ENCODE results near the gene MALAT1.
"Not testable (repeated sequence)": the region's sequence is repeated elsewhere in the genome, so short reads cannot be mapped to it uniquely, and the experiment has no call there.

The MALAT1 gene

DNA sequence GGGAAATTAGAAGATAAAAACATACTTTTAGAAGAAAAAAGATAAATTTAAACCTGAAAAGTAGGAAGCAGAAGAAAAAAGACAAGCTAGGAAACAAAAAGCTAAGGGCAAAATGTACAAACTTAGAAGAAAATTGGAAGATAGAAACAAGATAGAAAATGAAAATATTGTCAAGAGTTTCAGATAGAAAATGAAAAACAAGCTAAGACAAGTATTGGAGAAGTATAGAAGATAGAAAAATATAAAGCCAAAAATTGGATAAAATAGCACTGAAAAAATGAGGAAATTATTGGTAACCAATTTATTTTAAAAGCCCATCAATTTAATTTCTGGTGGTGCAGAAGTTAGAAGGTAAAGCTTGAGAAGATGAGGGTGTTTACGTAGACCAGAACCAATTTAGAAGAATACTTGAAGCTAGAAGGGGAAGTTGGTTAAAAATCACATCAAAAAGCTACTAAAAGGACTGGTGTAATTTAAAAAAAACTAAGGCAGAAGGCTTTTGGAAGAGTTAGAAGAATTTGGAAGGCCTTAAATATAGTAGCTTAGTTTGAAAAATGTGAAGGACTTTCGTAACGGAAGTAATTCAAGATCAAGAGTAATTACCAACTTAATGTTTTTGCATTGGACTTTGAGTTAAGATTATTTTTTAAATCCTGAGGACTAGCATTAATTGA is 1.0 kb downstream of the MALAT1 start:
- no peak for DNase-seq

DNA sequence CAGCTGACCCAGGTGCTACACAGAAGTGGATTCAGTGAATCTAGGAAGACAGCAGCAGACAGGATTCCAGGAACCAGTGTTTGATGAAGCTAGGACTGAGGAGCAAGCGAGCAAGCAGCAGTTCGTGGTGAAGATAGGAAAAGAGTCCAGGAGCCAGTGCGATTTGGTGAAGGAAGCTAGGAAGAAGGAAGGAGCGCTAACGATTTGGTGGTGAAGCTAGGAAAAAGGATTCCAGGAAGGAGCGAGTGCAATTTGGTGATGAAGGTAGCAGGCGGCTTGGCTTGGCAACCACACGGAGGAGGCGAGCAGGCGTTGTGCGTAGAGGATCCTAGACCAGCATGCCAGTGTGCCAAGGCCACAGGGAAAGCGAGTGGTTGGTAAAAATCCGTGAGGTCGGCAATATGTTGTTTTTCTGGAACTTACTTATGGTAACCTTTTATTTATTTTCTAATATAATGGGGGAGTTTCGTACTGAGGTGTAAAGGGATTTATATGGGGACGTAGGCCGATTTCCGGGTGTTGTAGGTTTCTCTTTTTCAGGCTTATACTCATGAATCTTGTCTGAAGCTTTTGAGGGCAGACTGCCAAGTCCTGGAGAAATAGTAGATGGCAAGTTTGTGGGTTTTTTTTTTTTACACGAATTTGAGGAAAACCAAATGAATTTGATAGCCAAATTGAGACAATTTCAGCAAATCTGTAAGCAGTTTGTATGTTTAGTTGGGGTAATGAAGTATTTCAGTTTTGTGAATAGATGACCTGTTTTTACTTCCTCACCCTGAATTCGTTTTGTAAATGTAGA is 1.7 kb downstream of the MALAT1 start:
- no peak for DNase-seq

DNA sequence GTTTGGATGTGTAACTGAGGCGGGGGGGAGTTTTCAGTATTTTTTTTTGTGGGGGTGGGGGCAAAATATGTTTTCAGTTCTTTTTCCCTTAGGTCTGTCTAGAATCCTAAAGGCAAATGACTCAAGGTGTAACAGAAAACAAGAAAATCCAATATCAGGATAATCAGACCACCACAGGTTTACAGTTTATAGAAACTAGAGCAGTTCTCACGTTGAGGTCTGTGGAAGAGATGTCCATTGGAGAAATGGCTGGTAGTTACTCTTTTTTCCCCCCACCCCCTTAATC is 2.3 kb downstream of the MALAT1 start:
- DNase-seq, result no peak

DNA sequence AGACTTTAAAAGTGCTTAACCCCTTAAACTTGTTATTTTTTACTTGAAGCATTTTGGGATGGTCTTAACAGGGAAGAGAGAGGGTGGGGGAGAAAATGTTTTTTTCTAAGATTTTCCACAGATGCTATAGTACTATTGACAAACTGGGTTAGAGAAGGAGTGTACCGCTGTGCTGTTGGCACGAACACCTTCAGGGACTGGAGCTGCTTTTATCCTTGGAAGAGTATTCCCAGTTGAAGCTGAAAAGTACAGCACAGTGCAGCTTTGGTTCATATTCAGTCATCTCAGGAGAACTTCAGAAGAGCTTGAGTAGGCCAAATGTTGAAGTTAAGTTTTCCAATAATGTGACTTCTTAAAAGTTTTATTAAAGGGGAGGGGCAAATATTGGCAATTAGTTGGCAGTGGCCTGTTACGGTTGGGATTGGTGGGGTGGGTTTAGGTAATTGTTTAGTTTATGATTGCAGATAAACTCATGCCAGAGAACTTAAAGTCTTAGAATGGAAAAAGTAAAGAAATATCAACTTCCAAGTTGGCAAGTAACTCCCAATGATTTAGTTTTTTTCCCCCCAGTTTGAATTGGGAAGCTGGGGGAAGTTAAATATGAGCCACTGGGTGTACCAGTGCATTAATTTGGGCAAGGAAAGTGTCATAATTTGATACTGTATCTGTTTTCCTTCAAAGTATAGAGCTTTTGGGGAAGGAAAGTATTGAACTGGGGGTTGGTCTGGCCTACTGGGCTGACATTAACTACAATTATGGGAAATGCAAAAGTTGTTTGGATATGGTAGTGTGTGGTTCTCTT is 2.8 kb downstream of the MALAT1 start:
- no peak for DNase-seq

DNA sequence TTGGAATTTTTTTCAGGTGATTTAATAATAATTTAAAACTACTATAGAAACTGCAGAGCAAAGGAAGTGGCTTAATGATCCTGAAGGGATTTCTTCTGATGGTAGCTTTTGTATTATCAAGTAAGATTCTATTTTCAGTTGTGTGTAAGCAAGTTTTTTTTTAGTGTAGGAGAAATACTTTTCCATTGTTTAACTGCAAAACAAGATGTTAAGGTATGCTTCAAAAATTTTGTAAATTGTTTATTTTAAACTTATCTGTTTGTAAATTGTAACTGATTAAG is 3.4 kb downstream of the MALAT1 start:
- no peak for DNase-seq

DNA sequence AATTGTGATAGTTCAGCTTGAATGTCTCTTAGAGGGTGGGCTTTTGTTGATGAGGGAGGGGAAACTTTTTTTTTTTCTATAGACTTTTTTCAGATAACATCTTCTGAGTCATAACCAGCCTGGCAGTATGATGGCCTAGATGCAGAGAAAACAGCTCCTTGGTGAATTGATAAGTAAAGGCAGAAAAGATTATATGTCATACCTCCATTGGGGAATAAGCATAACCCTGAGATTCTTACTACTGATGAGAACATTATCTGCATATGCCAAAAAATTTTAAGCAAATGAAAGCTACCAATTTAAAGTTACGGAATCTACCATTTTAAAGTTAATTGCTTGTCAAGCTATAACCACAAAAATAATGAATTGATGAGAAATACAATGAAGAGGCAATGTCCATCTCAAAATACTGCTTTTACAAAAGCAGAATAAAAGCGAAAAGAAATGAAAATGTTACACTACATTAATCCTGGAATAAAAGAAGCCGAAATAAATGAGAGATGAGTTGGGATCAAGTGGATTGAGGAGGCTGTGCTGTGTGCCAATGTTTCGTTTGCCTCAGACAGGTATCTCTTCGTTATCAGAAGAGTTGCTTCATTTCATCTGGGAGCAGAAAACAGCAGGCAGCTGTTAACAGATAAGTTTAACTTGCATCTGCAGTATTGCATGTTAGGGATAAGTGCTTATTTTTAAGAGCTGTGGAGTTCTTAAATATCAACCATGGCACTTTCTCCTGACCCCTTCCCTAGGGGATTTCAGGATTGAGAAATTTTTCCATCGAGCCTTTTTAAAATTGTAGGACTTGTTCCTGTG is 3.9 kb downstream of the MALAT1 start:
- no peak for DNase-seq

DNA sequence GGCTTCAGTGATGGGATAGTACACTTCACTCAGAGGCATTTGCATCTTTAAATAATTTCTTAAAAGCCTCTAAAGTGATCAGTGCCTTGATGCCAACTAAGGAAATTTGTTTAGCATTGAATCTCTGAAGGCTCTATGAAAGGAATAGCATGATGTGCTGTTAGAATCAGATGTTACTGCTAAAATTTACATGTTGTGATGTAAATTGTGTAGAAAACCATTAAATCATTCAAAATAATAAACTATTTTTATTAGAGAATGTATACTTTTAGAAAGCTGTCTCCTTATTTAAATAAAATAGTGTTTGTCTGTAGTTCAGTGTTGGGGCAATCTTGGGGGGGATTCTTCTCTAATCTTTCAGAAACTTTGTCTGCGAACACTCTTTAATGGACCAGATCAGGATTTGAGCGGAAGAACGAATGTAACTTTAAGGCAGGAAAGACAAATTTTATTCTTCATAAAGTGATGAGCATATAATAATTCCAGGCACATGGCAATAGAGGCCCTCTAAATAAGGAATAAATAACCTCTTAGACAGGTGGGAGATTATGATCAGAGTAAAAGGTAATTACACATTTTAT is 4.6 kb downstream of the MALAT1 start:
- DNase-seq, result no peak

DNA sequence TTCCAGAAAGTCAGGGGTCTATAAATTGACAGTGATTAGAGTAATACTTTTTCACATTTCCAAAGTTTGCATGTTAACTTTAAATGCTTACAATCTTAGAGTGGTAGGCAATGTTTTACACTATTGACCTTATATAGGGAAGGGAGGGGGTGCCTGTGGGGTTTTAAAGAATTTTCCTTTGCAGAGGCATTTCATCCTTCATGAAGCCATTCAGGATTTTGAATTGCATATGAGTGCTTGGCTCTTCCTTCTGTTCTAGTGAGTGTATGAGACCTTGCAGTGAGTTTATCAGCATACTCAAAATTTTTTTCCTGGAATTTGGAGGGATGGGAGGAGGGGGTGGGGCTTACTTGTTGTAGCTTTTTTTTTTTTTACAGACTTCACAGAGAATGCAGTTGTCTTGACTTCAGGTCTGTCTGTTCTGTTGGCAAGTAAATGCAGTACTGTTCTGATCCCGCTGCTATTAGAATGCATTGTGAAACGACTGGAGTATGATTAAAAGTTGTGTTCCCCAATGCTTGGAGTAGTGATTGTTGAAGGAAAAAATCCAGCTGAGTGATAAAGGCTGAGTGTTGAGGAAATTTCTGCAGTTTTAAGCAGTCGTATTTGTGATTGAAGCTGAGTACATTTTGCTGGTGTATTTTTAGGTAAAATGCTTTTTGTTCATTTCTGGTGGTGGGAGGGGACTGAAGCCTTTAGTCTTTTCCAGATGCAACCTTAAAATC is 5.3 kb downstream of the MALAT1 start:
- no peak for DNase-seq

DNA sequence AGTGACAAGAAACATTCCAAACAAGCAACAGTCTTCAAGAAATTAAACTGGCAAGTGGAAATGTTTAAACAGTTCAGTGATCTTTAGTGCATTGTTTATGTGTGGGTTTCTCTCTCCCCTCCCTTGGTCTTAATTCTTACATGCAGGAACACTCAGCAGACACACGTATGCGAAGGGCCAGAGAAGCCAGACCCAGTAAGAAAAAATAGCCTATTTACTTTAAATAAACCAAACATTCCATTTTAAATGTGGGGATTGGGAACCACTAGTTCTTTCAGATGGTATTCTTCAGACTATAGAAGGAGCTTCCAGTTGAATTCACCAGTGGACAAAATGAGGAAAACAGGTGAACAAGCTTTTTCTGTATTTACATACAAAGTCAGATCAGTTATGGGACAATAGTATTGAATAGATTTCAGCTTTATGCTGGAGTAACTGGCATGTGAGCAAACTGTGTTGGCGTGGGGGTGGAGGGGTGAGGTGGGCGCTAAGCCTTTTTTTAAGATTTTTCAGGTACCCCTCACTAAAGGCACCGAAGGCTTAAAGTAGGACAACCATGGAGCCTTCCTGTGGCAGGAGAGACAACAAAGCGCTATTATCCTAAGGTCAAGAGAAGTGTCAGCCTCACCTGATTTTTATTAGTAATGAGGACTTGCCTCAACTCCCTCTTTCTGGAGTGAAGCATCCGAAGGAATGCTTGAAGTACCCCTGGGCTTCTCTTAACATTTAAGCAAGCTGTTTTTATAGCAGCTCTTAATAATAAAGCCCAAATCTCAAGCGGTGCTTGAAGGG is 6.0 kb downstream of the MALAT1 start:
- DNase-seq, result no peak

DNA sequence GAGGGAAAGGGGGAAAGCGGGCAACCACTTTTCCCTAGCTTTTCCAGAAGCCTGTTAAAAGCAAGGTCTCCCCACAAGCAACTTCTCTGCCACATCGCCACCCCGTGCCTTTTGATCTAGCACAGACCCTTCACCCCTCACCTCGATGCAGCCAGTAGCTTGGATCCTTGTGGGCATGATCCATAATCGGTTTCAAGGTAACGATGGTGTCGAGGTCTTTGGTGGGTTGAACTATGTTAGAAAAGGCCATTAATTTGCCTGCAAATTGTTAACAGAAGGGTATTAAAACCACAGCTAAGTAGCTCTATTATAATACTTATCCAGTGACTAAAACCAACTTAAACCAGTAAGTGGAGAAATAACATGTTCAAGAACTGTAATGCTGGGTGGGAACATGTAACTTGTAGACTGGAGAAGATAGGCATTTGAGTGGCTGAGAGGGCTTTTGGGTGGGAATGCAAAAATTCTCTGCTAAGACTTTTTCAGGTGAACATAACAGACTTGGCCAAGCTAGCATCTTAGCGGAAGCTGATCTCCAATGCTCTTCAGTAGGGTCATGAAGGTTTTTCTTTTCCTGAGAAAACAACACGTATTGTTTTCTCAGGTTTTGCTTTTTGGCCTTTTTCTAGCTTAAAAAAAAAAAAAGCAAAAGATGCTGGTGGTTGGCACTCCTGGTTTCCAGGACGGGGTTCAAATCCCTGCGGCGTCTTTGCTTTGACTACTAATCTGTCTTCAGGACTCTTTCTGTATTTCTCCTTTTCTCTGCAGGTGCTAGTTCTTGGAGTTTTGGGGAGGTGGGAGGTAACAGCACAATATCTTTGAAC is 6.8 kb downstream of the MALAT1 start:
- DNase-seq, result no peak

DNA sequence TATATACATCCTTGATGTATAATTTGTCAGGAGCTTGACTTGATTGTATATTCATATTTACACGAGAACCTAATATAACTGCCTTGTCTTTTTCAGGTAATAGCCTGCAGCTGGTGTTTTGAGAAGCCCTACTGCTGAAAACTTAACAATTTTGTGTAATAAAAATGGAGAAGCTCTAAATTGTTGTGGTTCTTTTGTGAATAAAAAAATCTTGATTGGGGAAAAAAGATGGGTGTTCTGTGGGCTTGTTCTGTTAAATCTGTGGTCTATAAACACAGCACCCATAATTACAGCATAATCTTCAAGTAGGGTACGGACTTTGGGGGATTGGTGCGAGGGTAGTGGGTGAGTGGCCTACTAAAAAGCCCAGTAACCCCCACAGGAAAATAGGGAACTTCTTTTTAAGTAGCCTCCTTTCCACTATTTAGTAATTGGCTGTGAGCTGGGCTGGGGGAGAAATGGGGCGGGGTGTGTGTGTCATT is 7.5 kb downstream of the MALAT1 start:
- no peak for DNase-seq

DNA sequence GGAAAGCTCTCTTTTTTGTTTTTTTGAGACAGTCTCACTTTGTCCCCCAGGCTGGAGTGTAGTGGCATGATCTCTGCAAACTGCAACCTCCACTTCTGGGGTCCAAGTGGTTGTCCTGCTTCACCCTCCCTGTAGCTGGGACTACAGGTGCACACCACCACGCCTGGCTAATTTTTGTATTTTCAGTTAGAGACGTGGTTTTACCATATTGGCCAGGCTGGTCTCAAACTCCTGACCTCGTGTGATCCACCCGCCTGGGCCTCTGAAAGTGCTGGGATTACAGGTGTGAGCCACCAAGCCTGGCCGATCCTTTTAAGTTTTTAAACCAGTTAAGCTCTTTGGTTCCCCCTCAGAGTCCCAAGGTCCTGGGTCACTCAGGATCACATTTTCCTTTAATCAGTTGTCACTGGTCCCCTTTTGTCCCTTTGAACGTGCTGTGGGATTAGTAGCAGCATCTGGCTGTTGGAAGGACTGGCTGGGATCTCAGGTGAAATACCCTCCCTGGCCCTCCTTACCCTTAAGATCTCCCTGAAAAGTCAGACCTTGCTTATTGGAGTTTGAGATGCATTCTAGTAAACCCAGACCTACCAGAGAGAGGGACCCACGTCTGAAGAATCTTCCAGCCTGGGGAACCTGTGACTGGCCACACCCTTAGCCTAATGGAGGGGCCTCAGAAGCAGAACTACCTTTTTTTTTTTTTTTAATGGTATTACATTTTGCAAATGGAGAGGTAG is 8.1 kb downstream of the MALAT1 start:
- DNase-seq, result no peak

DNA sequence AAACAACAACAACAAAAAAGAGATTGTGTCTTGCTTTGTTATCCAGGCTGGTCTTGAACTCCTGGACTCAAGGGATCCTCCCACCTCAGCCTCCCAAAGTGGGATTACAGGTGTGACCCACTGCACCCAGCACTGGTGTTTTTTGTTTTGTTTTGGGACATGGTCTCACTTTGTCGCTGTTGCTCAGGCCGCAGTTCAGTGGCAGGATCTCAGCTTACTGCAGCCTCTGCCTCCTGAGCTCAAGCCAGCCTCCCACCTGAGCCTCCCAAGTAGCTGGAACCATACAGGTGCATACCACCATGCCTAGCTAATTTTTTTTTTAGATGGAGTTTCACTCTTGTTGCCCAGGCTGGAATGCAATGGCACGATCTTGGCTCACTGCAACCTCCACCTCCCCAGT is 13.5 kb downstream of the MALAT1 start:
- DNase-seq, result not testable (repeated sequence)

DNA sequence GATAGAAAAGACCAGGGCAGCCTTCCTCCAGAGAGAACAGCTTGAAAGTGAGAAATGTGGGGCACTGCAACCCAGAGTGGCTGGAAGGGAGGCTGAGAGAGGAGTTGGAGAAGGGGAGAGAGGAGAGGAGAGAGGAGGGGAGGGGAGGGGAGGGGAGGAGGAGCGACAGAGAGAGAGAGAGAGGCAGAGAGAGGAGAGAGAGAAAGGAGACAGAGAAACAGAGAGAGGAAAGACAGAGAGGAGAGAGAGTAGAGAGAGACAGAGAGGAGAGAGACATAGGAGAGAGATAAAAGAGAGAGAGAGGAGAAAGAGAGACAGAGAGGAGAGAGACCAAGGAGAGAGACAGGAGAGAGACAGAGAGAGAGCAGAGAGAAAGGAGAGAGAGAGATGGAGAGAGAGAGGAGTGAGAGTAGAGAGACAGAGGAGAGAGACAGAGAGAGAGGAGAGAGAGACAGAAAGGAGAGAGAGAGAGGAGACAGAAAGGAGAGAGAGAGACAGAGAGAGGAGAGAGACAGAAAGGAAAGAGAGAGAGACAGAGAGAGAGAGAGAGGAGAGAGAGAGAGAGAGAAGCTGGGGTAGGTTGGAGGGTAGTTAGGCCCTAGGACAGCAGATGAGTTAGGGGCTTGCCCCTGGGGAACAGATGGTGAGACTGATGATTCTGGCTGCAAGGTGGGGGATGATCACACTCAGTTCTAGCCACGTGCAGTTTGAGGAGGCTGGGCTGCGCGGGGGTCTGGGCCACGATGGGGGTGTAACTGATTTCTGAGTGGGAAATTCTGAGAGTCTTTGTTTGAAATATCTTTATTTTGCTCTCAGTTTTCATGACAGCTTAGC is 17.5 kb downstream of the MALAT1 start:
- DNase-seq, result no peak

DNA sequence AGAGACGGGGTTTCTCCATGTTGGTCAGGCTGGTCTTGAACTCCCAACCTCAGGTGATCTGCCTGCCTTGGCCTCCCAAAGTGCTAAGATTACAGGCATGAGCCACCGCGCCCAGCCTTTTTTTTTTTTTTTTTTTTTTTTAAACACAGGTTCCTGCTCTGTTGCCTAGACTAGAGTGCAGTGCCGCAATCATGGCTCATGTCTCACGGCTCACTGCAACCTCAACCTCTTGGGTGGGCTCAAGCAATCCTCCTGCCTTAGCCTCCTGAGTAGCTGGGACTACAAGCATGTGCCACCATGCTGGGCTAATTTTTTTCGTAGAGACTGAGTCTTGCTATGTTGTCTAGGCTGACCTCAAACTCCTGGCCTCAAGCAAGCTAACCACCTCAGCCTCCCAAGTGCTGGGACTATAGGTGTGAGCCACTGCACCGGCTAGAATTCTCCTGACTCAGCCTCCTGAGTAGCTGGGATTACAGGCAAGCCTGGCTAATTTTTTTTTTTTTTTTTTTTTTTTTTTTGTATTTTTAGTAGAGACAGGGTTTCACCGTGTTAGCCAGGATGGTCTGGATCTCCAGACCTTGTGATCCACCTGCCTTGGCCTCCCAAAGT is 20.2 kb downstream of the MALAT1 start:
- DNase-seq, result not testable (repeated sequence)

DNA sequence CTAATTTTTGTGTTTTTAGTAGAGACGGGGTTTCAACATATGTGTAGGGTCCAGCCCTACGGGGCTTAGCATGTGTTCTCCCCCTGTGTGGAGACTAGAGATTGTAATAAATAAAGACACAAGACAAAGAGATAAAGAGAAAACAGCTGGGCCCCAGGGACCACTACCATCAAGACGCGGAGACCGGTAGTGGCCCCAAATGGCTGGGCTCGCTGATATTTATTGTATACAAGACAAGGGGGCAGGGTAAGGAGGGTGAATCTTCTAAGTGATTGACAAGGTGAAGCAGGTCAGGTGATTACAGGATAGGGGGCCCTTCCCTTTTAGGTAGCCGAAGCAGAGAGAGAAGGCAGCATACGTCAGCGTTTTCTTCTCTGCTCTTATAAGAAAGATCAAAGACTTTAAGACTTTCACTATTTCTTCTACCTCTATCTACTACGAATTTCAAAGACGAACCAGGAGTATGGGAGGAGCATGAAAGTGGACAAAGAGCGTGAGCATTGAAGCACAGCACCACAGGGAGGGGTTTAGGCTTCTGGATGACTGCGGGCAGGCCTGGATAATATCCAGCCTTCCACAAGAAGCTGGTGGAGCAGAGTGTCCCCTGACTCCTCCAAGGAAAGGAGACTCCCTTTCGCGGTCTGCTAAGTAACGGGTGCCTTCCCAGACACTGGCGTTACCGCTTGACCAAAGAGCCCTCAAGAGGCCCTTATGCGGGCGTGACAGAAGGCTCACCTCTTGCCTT is 23.1 kb downstream of the MALAT1 start:
- DNase-seq, result not testable (repeated sequence)
